ENCODE measurements around the gene ATP8A2. TPM values are rescaled to one million over a fixed set of nuclear protein-coding genes. Genes with fewer than 3 reads are reported as not detected.

Gene ATP8A2
- total and polyA plus RNA-seq, 10 of the 15 experiments (the other 5 are each of a cell fraction or from before 2014, with no cell fraction given) = 0.01 to 0.04 (median 0.04) TPM; not detected in 7

DNA sequence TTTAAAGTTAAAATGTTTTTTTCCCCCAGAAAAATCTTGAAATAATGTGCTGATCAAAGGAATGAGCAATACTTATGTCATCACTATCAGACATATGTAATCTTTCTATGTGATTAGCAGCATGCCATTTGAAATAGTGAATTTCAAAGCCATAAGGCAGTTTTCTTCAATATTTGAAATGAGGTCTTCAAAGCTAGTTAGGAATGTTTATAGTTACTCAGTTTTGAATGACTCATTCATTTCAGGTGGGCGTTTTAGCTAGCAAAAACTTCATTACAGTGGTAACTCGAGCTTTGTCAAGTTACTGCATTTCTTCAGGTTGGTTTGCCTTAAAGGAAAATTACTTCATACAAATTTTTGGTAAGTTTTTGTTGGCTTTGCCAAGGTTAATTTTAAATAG lies 102.1 kb downstream of the ATP8A2 start:
- no peak overlapping the region for H3K27ac ChIP-seq (ENCODE audit: control insufficient read depth, insufficient read depth)
- FAIRE-seq (no peak), DNase-seq (ENCODE audit: low read depth, low spot score) (no peak), ATAC-seq (no peak)
- intact Hi-C loops (cut with micrococcal nuclease; ENCODE audit: unreplicated experiment) = no loop called here
- ChIA-PET SMC1A (ENCODE audit: uncharacterized antibody, unreplicated experiment) (no interaction called here), CTCF (no interaction called here), POLR2A (no interaction called here), RAD21 (ENCODE audit: unreplicated experiment) (no interaction called here)
- no peak overlapping the region for H3K4me2 ChIP-seq (ENCODE audit: control insufficient read depth, insufficient read depth)
- H3K4me3 ChIP-seq = no peak overlapping the region
- no peaks in the 10 kb centered on the region for H3K79me2 ChIP-seq (ENCODE audit: control insufficient read depth, insufficient read depth, low read length)
- H2AFZ ChIP-seq (ENCODE audit: control insufficient read depth, low read depth, low read length) = no peak overlapping the region
- no peak overlapping the region for H3K9ac ChIP-seq (ENCODE audit: control insufficient read depth, insufficient read depth, low read length)
- no peaks in the 10 kb centered on the region for H3K36me3 ChIP-seq (ENCODE audit: control insufficient read depth in 2 of 2, insufficient read depth in 2 of 2, low read length in 1 of 2)
- no peaks in the 10 kb centered on the region for H3K4me1 ChIP-seq (ENCODE audit: control insufficient read depth, insufficient read depth, low read length)
- no TSS peak for BruUV-seq (replicated peaks)
- no peaks in the 10 kb centered on the region for H4K20me1 ChIP-seq (ENCODE audit: control insufficient read depth, insufficient read depth)
- in situ Hi-C loops (cut with MboI) = no loop called here
- H3K9me3 ChIP-seq (replicated peaks; ENCODE audit: control insufficient read depth, insufficient read depth, low read length) = no peaks in the 10 kb centered on the region; the same call in 2 of the 3 replicates
- peaks cover 2% of the 10 kb centered on the region in 2 experiments; a peak in 3 of 4 replicates for H3K27me3 ChIP-seq (replicated peaks in 1 of 2; ENCODE audit: control insufficient read depth in 2 of 2, insufficient read depth in 2 of 2, low read length in 1 of 2)
- WGBS (ENCODE audit: insufficient coverage, insufficient replicate concordance, low lambda C conversion rate, missing lambda C conversion rate) = 0% methylated on average over 2 of the region's 2 CpGs
- TF ChIP-seq, protein P1, sequence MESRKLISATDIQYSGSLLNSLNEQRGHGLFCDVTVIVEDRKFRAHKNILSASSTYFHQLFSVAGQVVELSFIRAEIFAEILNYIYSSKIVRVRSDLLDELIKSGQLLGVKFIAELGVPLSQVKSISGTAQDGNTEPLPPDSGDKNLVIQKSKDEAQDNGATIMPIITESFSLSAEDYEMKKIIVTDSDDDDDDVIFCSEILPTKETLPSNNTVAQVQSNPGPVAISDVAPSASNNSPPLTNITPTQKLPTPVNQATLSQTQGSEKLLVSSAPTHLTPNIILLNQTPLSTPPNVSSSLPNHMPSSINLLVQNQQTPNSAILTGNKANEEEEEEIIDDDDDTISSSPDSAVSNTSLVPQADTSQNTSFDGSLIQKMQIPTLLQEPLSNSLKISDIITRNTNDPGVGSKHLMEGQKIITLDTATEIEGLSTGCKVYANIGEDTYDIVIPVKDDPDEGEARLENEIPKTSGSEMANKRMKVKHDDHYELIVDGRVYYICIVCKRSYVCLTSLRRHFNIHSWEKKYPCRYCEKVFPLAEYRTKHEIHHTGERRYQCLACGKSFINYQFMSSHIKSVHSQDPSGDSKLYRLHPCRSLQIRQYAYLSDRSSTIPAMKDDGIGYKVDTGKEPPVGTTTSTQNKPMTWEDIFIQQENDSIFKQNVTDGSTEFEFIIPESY (IDR thresholded peaks at IDR 0.05) = no peak
- TF ChIP-seq ZNF207 (IDR thresholded peaks at IDR 0.05; ENCODE audit: borderline replicate concordance) (no peak), IRF4 (IDR thresholded peaks at IDR 0.05; ENCODE audit: low read depth, low read length) (no peak), KLF5 (IDR thresholded peaks at IDR 0.05; ENCODE audit: partially characterized antibody) (no peak), CTCF (IDR thresholded peaks at IDR 0.05 in 2 of 3, conservative IDR thresholded peaks at IDR 0.05 in 1 of 3; ENCODE audit: control insufficient read depth in 2 of 3, extremely low read depth in 1 of 3, insufficient read depth in 1 of 3, low read depth in 3 of 3, low read length in 3 of 3) (no peak), POLR2A (IDR thresholded peaks at IDR 0.05; ENCODE audit: low read depth, low read length) (no peak), ATF3 (IDR thresholded peaks at IDR 0.05; ENCODE audit: borderline replicate concordance, extremely low read depth, low read depth, low read length) (no peak), RELA (IDR thresholded peaks at IDR 0.05; ENCODE audit: borderline replicate concordance, partially characterized antibody) (no peak)
- TF ChIP-seq, protein P2, sequence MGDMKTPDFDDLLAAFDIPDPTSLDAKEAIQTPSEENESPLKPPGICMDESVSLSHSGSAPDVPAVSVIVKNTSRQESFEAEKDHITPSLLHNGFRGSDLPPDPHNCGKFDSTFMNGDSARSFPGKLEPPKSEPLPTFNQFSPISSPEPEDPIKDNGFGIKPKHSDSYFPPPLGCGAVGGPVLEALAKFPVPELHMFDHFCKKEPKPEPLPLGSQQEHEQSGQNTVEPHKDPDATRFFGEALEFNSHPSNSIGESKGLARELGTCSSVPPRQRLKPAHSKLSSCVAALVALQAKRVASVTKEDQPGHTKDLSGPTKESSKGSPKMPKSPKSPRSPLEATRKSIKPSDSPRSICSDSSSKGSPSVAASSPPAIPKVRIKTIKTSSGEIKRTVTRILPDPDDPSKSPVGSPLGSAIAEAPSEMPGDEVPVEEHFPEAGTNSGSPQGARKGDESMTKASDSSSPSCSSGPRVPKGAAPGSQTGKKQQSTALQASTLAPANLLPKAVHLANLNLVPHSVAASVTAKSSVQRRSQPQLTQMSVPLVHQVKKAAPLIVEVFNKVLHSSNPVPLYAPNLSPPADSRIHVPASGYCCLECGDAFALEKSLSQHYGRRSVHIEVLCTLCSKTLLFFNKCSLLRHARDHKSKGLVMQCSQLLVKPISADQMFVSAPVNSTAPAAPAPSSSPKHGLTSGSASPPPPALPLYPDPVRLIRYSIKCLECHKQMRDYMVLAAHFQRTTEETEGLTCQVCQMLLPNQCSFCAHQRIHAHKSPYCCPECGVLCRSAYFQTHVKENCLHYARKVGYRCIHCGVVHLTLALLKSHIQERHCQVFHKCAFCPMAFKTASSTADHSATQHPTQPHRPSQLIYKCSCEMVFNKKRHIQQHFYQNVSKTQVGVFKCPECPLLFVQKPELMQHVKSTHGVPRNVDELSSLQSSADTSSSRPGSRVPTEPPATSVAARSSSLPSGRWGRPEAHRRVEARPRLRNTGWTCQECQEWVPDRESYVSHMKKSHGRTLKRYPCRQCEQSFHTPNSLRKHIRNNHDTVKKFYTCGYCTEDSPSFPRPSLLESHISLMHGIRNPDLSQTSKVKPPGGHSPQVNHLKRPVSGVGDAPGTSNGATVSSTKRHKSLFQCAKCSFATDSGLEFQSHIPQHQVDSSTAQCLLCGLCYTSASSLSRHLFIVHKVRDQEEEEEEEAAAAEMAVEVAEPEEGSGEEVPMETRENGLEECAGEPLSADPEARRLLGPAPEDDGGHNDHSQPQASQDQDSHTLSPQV (IDR thresholded peaks at IDR 0.05) = no peak
- TF ChIP-seq, protein P3, sequence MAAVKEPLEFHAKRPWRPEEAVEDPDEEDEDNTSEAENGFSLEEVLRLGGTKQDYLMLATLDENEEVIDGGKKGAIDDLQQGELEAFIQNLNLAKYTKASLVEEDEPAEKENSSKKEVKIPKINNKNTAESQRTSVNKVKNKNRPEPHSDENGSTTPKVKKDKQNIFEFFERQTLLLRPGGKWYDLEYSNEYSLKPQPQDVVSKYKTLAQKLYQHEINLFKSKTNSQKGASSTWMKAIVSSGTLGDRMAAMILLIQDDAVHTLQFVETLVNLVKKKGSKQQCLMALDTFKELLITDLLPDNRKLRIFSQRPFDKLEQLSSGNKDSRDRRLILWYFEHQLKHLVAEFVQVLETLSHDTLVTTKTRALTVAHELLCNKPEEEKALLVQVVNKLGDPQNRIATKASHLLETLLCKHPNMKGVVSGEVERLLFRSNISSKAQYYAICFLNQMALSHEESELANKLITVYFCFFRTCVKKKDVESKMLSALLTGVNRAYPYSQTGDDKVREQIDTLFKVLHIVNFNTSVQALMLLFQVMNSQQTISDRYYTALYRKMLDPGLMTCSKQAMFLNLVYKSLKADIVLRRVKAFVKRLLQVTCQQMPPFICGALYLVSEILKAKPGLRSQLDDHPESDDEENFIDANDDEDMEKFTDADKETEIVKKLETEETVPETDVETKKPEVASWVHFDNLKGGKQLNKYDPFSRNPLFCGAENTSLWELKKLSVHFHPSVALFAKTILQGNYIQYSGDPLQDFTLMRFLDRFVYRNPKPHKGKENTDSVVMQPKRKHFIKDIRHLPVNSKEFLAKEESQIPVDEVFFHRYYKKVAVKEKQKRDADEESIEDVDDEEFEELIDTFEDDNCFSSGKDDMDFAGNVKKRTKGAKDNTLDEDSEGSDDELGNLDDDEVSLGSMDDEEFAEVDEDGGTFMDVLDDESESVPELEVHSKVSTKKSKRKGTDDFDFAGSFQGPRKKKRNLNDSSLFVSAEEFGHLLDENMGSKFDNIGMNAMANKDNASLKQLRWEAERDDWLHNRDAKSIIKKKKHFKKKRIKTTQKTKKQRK (IDR thresholded peaks at IDR 0.05; ENCODE audit: low read depth, low read length) = no peak

Measured in GM12878 (cell line).